Body of pancreas (tissue), 4 donors: ENCODE data around the gene ANKRD34A.

ENCODE experiments used
- CTCF ChIP-seq, 7 experiments: fragments of 450-650 bp in 4 of 7; fragments of 200-600 bp in 3 of 7; sonication (generic) in 3 of 7; IDR thresholded peaks; one replicate each; pipeline ENCODE4 v1.5.1; 2016 to 2019; ENCODE audit warnings: antibody characterized with exemption in 7 of 7
- POLR2A ChIP-seq, 3 donors: fragments of 450-650 bp; IDR thresholded peaks; one replicate each; pipeline ENCODE4 v1.6.1; 2016; ENCODE audit warnings: antibody characterized with exemption in 3 of 3, mild to moderate bottlenecking in 2 of 3

GRCh38 chr1:145982010-145982723, 17.8 kb upstream of the ANKRD34A start:
- TF ChIP-seq POLR2A (IDR thresholded peaks at IDR 0.05) (no peak), CTCF (IDR thresholded peaks at IDR 0.05) (no peak)
